HepG2 (cell line): ENCODE data around the gene CNNM1. TPM values are rescaled to one million over a fixed set of nuclear protein-coding genes. Genes with fewer than 3 reads are reported as not detected.

Experiments
- AGO2 ChIP-seq: fragments of 200-400 bp; formaldehyde crosslinking; optimal IDR thresholded peaks from 2 replicates; pipeline ENCODE3; 2017; ENCODE audit warnings: mild to moderate bottlenecking, low read depth, low read length, moderate library complexity
- AHR ChIP-seq: IDR thresholded peaks from 2 replicates; pipeline ENCODE4 v1.6.1; 2018; ENCODE audit warnings: missing genetic modification reagents, missing compliant biosample characterization
- ATF2 ChIP-seq: sonication (generic); formaldehyde crosslinking; IDR thresholded peaks from 2 replicates; pipeline ENCODE4 v1.4.0; 2020; ENCODE audit warnings: missing genetic modification reagents
- IRX3 ChIP-seq: sonication (generic); formaldehyde crosslinking; IDR thresholded peaks from 2 replicates; pipeline ENCODE4 v1.8.1; 2023; ENCODE audit warnings: mild to moderate bottlenecking, low read depth, missing genetic modification reagents, borderline replicate concordance
- PPARG ChIP-seq: conservative IDR thresholded peaks from 2 replicates; pipeline ENCODE4 v1.6.1; 2016; ENCODE audit warnings: missing biosample characterization, missing genetic modification reagents
- PRPF4 ChIP-seq: fragments of 200-400 bp; formaldehyde crosslinking; IDR thresholded peaks from 2 replicates; pipeline ENCODE4 v1.6.1; 2016; ENCODE audit warnings: low read length, low read depth; ENCODE audit not compliant: poor library complexity, severe bottlenecking
- RFX5 ChIP-seq: IDR thresholded peaks from 2 replicates; pipeline ENCODE4 v1.6.1; 2011; ENCODE audit warnings: low read depth, low read length, improper control_type of control experiment
- SMAD1 ChIP-seq: sonication (generic); formaldehyde crosslinking; IDR thresholded peaks from 2 replicates; pipeline ENCODE4 v1.4.0; 2020; ENCODE audit warnings: missing genetic modification reagents, low read depth, mild to moderate bottlenecking, borderline replicate concordance
- ZFP36L1 ChIP-seq: sonication (generic); formaldehyde crosslinking; IDR thresholded peaks from 2 replicates; pipeline ENCODE4 v1.8.0; 2022; ENCODE audit warnings: mild to moderate bottlenecking, missing genetic modification reagents, moderate library complexity
- ZKSCAN1 ChIP-seq: fragments of 150-350 bp; IDR thresholded peaks from 2 replicates; pipeline ENCODE4 v1.6.1; 2014; ENCODE audit warnings: low read length
- ZNF230 ChIP-seq: sonication (generic); formaldehyde crosslinking; IDR thresholded peaks from 2 replicates; pipeline ENCODE4 v1.4.0; 2020; ENCODE audit warnings: mild to moderate bottlenecking, missing genetic modification reagents
- ZNF276 ChIP-seq: sonication (generic); formaldehyde crosslinking; IDR thresholded peaks from 2 replicates; pipeline ENCODE4 v1.4.0; 2020; ENCODE audit warnings: mild to moderate bottlenecking, low read depth, missing genetic modification reagents
- ZNF33A ChIP-seq: sonication (generic); formaldehyde crosslinking; IDR thresholded peaks from 2 replicates; pipeline ENCODE4 v1.5.1; 2020; ENCODE audit warnings: missing genetic modification reagents, mild to moderate bottlenecking, moderate library complexity, borderline replicate concordance
- ZNF567 ChIP-seq: sonication (generic); formaldehyde crosslinking; IDR thresholded peaks from 2 replicates; pipeline ENCODE4 v1.8.1; 2023; ENCODE audit warnings: mild to moderate bottlenecking, missing genetic modification reagents, borderline replicate concordance
- ZNF740 ChIP-seq: sonication (generic); formaldehyde crosslinking; IDR thresholded peaks from 2 replicates; pipeline ENCODE4 v1.4.0; 2020; ENCODE audit warnings: missing genetic modification reagents
- polyA plus RNA-seq, 8 experiments: library from polyadenylated mRNA; depleted of rRNA in 3 of 8; stranded (reverse) in 7 of 8; unstranded in 1 of 8; fragments of >200 nt; fragmentation: Illumina TruSeq in 4 of 8; extraction: Trizol in 4 of 8; gene quantifications; 2 replicates each; pipeline versions ENCODE4 v1.2.1 to v1.2.3, GENCODE V29; 2011 to 2016; ENCODE audit warnings: low read depth in 4 of 8, missing spikeins in 1 of 8, mixed read lengths in 1 of 8; ENCODE audit not compliant: insufficient read depth in 1 of 8
- total RNA-seq, 5 experiments: library from RNA; depleted of rRNA; stranded (reverse); fragments of >200 nt; fragmentation: Illumina TruSeq; extraction: Trizol; gene quantifications; 2 replicates each; pipeline ENCODE4 v1.2.3, GENCODE V29; 2016; ENCODE audit warnings: low read depth in 1 of 5
- TF ChIP-seq, protein P1 (sequence below): sonication (generic); formaldehyde crosslinking; IDR thresholded peaks from 2 replicates; pipeline ENCODE4 v1.5.0; 2020; ENCODE audit warnings: mild to moderate bottlenecking, missing genetic modification reagents, borderline replicate concordance
- TF ChIP-seq, protein P2 (sequence below): sonication (generic); formaldehyde crosslinking; IDR thresholded peaks from 2 replicates; pipeline ENCODE4 v1.8.1; 2023; ENCODE audit warnings: mild to moderate bottlenecking, missing genetic modification reagents
- TF ChIP-seq, protein P3 (sequence below): sonication (generic); formaldehyde crosslinking; IDR thresholded peaks from 2 replicates; pipeline ENCODE4 v1.5.0; 2020; ENCODE audit warnings: missing genetic modification reagents

Gene CNNM1
- total and polyA plus RNA-seq, 2 of the 13 experiments (the other 11 are each of a cell fraction or from before 2014, with no cell fraction given), result 4.3 to 9.6 TPM

- TF ChIP-seq, protein P1, sequence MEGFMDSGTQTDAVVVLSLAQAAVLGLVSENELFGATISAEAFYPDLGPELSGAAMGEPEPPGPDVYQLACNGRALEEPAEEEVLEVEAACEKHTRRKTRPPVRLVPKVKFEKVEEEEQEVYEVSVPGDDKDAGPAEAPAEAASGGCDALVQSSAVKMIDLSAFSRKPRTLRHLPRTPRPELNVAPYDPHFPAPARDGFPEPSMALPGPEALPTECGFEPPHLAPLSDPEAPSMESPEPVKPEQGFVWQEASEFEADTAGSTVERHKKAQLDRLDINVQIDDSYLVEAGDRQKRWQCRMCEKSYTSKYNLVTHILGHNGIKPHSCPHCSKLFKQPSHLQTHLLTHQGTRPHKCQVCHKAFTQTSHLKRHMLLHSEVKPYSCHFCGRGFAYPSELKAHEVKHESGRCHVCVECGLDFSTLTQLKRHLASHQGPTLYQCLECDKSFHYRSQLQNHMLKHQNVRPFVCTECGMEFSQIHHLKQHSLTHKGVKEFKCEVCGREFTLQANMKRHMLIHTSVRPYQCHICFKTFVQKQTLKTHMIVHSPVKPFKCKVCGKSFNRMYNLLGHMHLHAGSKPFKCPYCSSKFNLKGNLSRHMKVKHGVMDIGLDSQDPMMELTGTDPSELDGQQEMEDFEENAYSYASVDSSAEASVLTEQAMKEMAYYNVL (CRISPR knock-in tag), result peak; percentile 74; the same call in 1 of the 2 replicates
- TF ChIP-seq ZFP36L1 (CRISPR knock-in tag) (peak; percentile 33; the same call in 1 of the 2 replicates), ZNF567 (CRISPR knock-in tag) (no peak), ZNF276 (CRISPR knock-in tag) (0 out of 2 replicates have a peak, but pooled peaks have one; percentile 1), PPARG (CRISPR knock-in tag) (no peak), PRPF4 (no peak), ATF2 (CRISPR knock-in tag) (no peak), ZNF740 (CRISPR knock-in tag) (no peak), AGO2 (no peak), ZNF33A (no peak), IRX3 (CRISPR knock-in tag) (no peak), SMAD1 (CRISPR knock-in tag) (no peak), ZNF230 (CRISPR knock-in tag) (no peak), AHR (CRISPR knock-in tag) (peak; percentile 28; the same call in 1 of the 2 replicates), RFX5 (no peak), ZKSCAN1 (no peak)
- TF ChIP-seq, protein P2, sequence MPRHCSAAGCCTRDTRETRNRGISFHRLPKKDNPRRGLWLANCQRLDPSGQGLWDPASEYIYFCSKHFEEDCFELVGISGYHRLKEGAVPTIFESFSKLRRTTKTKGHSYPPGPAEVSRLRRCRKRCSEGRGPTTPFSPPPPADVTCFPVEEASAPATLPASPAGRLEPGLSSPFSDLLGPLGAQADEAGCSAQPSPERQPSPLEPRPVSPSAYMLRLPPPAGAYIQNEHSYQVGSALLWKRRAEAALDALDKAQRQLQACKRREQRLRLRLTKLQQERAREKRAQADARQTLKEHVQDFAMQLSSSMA, result peak; percentile 84; the same call in 1 of the 2 replicates
- TF ChIP-seq, protein P3, sequence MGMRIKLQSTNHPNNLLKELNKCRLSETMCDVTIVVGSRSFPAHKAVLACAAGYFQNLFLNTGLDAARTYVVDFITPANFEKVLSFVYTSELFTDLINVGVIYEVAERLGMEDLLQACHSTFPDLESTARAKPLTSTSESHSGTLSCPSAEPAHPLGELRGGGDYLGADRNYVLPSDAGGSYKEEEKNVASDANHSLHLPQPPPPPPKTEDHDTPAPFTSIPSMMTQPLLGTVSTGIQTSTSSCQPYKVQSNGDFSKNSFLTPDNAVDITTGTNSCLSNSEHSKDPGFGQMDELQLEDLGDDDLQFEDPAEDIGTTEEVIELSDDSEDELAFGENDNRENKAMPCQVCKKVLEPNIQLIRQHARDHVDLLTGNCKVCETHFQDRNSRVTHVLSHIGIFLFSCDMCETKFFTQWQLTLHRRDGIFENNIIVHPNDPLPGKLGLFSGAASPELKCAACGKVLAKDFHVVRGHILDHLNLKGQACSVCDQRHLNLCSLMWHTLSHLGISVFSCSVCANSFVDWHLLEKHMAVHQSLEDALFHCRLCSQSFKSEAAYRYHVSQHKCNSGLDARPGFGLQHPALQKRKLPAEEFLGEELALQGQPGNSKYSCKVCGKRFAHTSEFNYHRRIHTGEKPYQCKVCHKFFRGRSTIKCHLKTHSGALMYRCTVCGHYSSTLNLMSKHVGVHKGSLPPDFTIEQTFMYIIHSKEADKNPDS (CRISPR knock-in tag), result 0 out of 2 replicates have a peak, but pooled peaks have one; percentile 19
Observed at GRCh38 chr10:99329304-99329553, at the start of gene CNNM1 (continued).
